Hypothalamus (tissue), 51 donors: ENCODE measurements around the gene LMOD1.
"Not testable (repeated sequence)": the region's sequence is repeated elsewhere in the genome, so short reads cannot be mapped to it uniquely, and the experiment has no call there.

Experiments
- DNase-seq, 51 donors: peaks; one replicate each; lab custom pipeline; 2025; lab: John Stamatoyannopoulos, UW

LMOD1 gene

GRCh38 chr1:201918343-201918742 lies 28.0 kb downstream of the LMOD1 start:
- no peak for DNase-seq

- DNase-seq = peak in 1 of 51 donors; percentile 14
These were observed 28.9 kb downstream of the LMOD1 start for GRCh38 chr1:201917362-201918033.

GRCh38 chr1:201916649-201917249 lies 29.6 kb downstream of the LMOD1 start:
- peak in 2 of 51 donors; percentile 31 to 56 for DNase-seq

GRCh38 chr1:201914456-201915235 lies 31.7 kb downstream of the LMOD1 start:
- DNase-seq = no peak

GRCh38 chr1:201912832-201913231 lies 33.5 kb downstream of the LMOD1 start:
- DNase-seq = no peak

- DNase-seq = no peak
These were observed 34.3 kb downstream of the LMOD1 start for GRCh38 chr1:201911826-201912571.

- DNase-seq = no peak
These were observed 38.7 kb downstream of the LMOD1 start for GRCh38 chr1:201907621-201908020.

- DNase-seq = no peak
These were observed 40.0 kb downstream of the LMOD1 start for GRCh38 chr1:201906336-201906735.

GRCh38 chr1:201905234-201905890 lies 41.0 kb downstream of the LMOD1 start:
- no peak for DNase-seq

- peak in 2 of 51 donors; percentile 19 to 45 for DNase-seq
These were observed 41.8 kb downstream of the LMOD1 start for GRCh38 chr1:201904579-201904978.

GRCh38 chr1:201903135-201903534 lies 43.2 kb downstream of the LMOD1 start:
- DNase-seq = no peak

- no peak for DNase-seq
These were observed 44.1 kb downstream of the LMOD1 start for GRCh38 chr1:201902198-201902597.

GRCh38 chr1:201901036-201901435 lies 45.3 kb downstream of the LMOD1 start:
- DNase-seq = not testable (repeated sequence)

GRCh38 chr1:201900476-201900875 lies 45.9 kb downstream of the LMOD1 start:
- DNase-seq = no peak

GRCh38 chr1:201899683-201900429 lies 46.5 kb downstream of the LMOD1 start:
- no peak for DNase-seq

- no peak for DNase-seq
These were observed 47.4 kb downstream of the LMOD1 start for GRCh38 chr1:201898992-201899391.

- no peak for DNase-seq
These were observed 48.0 kb downstream of the LMOD1 start for GRCh38 chr1:201898240-201898894.

- no peak for DNase-seq
These were observed 49.4 kb downstream of the LMOD1 start for GRCh38 chr1:201896951-201897391.
